AG04449 (cell line): ENCODE results near the gene RYR2.
"Not testable (repeated sequence)": the region's sequence is repeated elsewhere in the genome, so short reads cannot be mapped to it uniquely, and the experiment has no call there.

Experiments
- CTCF ChIA-PET: fragments of 350-600 bp; formaldehyde crosslinking; extraction: SDS; loops from one replicate; lab custom pipeline; 2021; ENCODE audit warnings: antibody characterized with exemption; lab: Yijun Ruan, JAX
- POLR2A ChIA-PET: fragments of 400-600, 350-600 bp; formaldehyde crosslinking; extraction: SDS; loops from one replicate; lab custom pipeline; 2020; ENCODE audit warnings: antibody characterized with exemption, inconsistent platforms; lab: Yijun Ruan, JAX
- DNase-seq: peaks from one replicate; pipeline ENCODE4 v3.0.0-alpha.2; 2010; ENCODE audit warnings: low read depth, low spot score
- H3K4me3 ChIP-seq: 2 replicates; pipeline ENCODE4 v1.5.1; 2011; ENCODE audit warnings: low read depth, mild to moderate bottlenecking, control low read depth, low read length
- CTCF ChIP-seq: IDR thresholded peaks from one replicate; pipeline ENCODE4 v1.5.1; 2011; ENCODE audit warnings: mild to moderate bottlenecking, moderate library complexity, low read length, control low read depth, inconsistent platforms; ENCODE audit not compliant: insufficient read depth; ENCODE audit errors: missing control alignments

Gene RYR2

GRCh38 chr1:237812061-237812460 lies 770.1 kb downstream of the RYR2 start:
- ChIA-PET CTCF (no interaction called here), POLR2A (no interaction called here)
- no peak for DNase-seq
- TF ChIP-seq CTCF, result no peak
- no peak overlapping the region for H3K4me3 ChIP-seq

GRCh38 chr1:237814319-237814924 lies 772.4 kb downstream of the RYR2 start:
- POLR2A ChIA-PET, result no interaction called here
- H3K4me3 ChIP-seq, result no peak overlapping the region
- no peak for TF ChIP-seq CTCF
- CTCF ChIA-PET, result no interaction called here
- no peak for DNase-seq

GRCh38 chr1:237817277-237817676 lies 775.3 kb downstream of the RYR2 start:
- CTCF ChIA-PET, result no interaction called here
- POLR2A ChIA-PET, result no interaction called here
- no peak for TF ChIP-seq CTCF
- no peak overlapping the region for H3K4me3 ChIP-seq
- no peak for DNase-seq

- CTCF ChIA-PET, DNase-seq, H3K4me3 ChIP-seq, POLR2A ChIA-PET: not testable (repeated sequence)
These were observed 778.6 kb downstream of the RYR2 start for GRCh38 chr1:237820634-237821033.

- ChIA-PET CTCF (no interaction called here), POLR2A (no interaction called here)
These were observed 790.9 kb downstream of the RYR2 start for GRCh38 chr1:237832858-237833257.

GRCh38 chr1:237834048-237834447 lies 792.1 kb downstream of the RYR2 start:
- no peak for TF ChIP-seq CTCF
- no peak for DNase-seq
- ChIA-PET CTCF (no interaction called here), POLR2A (no interaction called here)
- no peak overlapping the region for H3K4me3 ChIP-seq

More at GRCh38 chr1:237832858-237833257, 790.9 kb downstream of the RYR2 start:
- TF ChIP-seq CTCF, result no peak
- no peak overlapping the region for H3K4me3 ChIP-seq
- DNase-seq, result no peak

GRCh38 chr1:237834461-237834860 lies 792.5 kb downstream of the RYR2 start:
- no peak overlapping the region for H3K4me3 ChIP-seq
- TF ChIP-seq CTCF, result no peak
- DNase-seq, result no peak
- ChIA-PET POLR2A (no interaction called here), CTCF (no interaction called here)
